Endothelial cell of umbilical vein (primary cell): ENCODE measurements around the gene UGT8. TPM values are rescaled to one million over a fixed set of nuclear protein-coding genes. Genes with fewer than 3 reads are reported as not detected.

ENCODE experiments used
- BruUV-seq: library from RNA; stranded (reverse); fragments of 400-500 nt; replicated peaks from 2 replicates; lab custom pipeline; 2021; lab: Mats Ljungman, UMichigan
- CTCF ChIA-PET: fragments of 300-600, 350-600 bp; sonication (Branson Sonifier 250); formaldehyde crosslinking; loops from one replicate; lab custom pipeline; 2021; ENCODE audit warnings: antibody characterized with exemption, inconsistent platforms; lab: Charles Lee
- POLR2A ChIA-PET: fragments of 300-600, 350-600 bp; sonication (Branson Sonifier 250); formaldehyde crosslinking; loops from one replicate; lab custom pipeline; 2021; ENCODE audit warnings: antibody characterized with exemption, inconsistent platforms; lab: Charles Lee
- DNase-seq: peaks from one replicate; pipeline ENCODE4 v3.0.0-alpha.2; 2011; ENCODE audit warnings: low read depth, low spot score
- FAIRE-seq: peaks from 2 replicates; lab custom pipeline; 2011; peaks lifted over from hg19 to GRCh38; lab: Jason Lieb, UNC
- H2AFZ ChIP-seq: 2 replicates; pipeline ENCODE4 v1.6.0; 2012; ENCODE audit warnings: low read depth, low read length, control low read depth, inconsistent platforms
- H3K27ac ChIP-seq: 2 replicates; pipeline ENCODE4 v1.5.1; 2011; ENCODE audit warnings: low read depth, mild to moderate bottlenecking, control low read depth, low read length, moderate library complexity; ENCODE audit not compliant: insufficient read depth
- H3K27me3 ChIP-seq, 2 experiments: 2 replicates each; pipeline versions ENCODE4 v1.6.0 to v1.6.1; 2011; ENCODE audit warnings: low read length in 2 of 2, mixed read lengths in 1 of 2; ENCODE audit not compliant: control insufficient read depth in 2 of 2, insufficient read depth in 2 of 2
- H3K36me3 ChIP-seq, 2 experiments: 2 replicates in 1 of 2; 3 replicates in 1 of 2; pipeline ENCODE4 v1.5.1; 2011; ENCODE audit warnings: low read length in 2 of 2, mild to moderate bottlenecking in 1 of 2, moderate library complexity in 1 of 2; ENCODE audit not compliant: control insufficient read depth in 2 of 2, insufficient read depth in 2 of 2; ENCODE audit errors: extremely low read depth in 1 of 2
- H3K4me1 ChIP-seq: 3 replicates; pipeline ENCODE4 v1.5.1; 2011; ENCODE audit warnings: mild to moderate bottlenecking, low read length; ENCODE audit not compliant: control insufficient read depth, insufficient read depth; ENCODE audit errors: extremely low read depth
- H3K4me2 ChIP-seq: 2 replicates; pipeline ENCODE4 v1.6.1; 2011; ENCODE audit warnings: low read length, control low read depth, mixed read lengths; ENCODE audit not compliant: insufficient read depth
- H3K4me3 ChIP-seq, 3 experiments: fragments of 200-600 bp in 1 of 3; sonication (generic), shearing (Covaris generic) in 1 of 3; replicated peaks in 1 of 3; 2 replicates each; pipeline ENCODE4 v1.5.1; 2011 to 2016; ENCODE audit warnings: control low read depth in 3 of 3, low read length in 3 of 3, mild to moderate bottlenecking in 2 of 3, inconsistent platforms in 1 of 3, low read depth in 1 of 3, moderate library complexity in 1 of 3; ENCODE audit not compliant: insufficient read depth in 1 of 3
- H3K79me2 ChIP-seq: 2 replicates; pipeline ENCODE4 v1.6.0; 2012; ENCODE audit warnings: low read length, inconsistent platforms; ENCODE audit not compliant: control insufficient read depth, insufficient read depth
- H3K9ac ChIP-seq: replicated peaks from 2 replicates; pipeline ENCODE3; 2011; ENCODE audit warnings: low read length, control low read depth; ENCODE audit not compliant: insufficient read depth; ENCODE audit errors: extremely low read depth
- H3K9me1 ChIP-seq: replicated peaks from 3 replicates; pipeline ENCODE4 v1.6.0; 2011; ENCODE audit warnings: mild to moderate bottlenecking, low read length; ENCODE audit not compliant: control insufficient read depth, insufficient read depth; ENCODE audit errors: extremely low read depth
- H3K9me3 ChIP-seq: replicated peaks from 2 replicates; pipeline ENCODE4 v1.5.1; 2012; ENCODE audit warnings: low read length, inconsistent platforms; ENCODE audit not compliant: control insufficient read depth, insufficient read depth
- H4K20me1 ChIP-seq: replicated peaks from 2 replicates; pipeline ENCODE3; 2011; ENCODE audit warnings: mild to moderate bottlenecking, low read length; ENCODE audit not compliant: control insufficient read depth, insufficient read depth; ENCODE audit errors: extremely low read depth
- CTCF ChIP-seq, 2 donors: IDR thresholded peaks; 1 replicate in 1 of 2; 2 replicates in 1 of 2; pipeline ENCODE4 v1.5.1; 2011; ENCODE audit warnings: low read length in 2 of 2, mild to moderate bottlenecking in 2 of 2, moderate library complexity in 2 of 2, control low read depth in 1 of 2, inconsistent platforms in 1 of 2, low read depth in 1 of 2; ENCODE audit not compliant: insufficient read depth in 1 of 2; ENCODE audit errors: extremely low read depth in 1 of 2
- EZH2 ChIP-seq: IDR thresholded peaks from 2 replicates; pipeline ENCODE4 v1.6.1; 2012; ENCODE audit warnings: borderline replicate concordance, low read depth, mild to moderate bottlenecking, moderate library complexity, low read length, inconsistent platforms; ENCODE audit not compliant: severe bottlenecking
- FOS ChIP-seq: IDR thresholded peaks from 2 replicates; pipeline ENCODE4 v1.6.1; 2011; ENCODE audit warnings: mild to moderate bottlenecking, low read length, moderate library complexity, borderline replicate concordance; ENCODE audit not compliant: insufficient read depth
- GATA2 ChIP-seq: IDR thresholded peaks from 2 replicates; pipeline ENCODE4 v1.7.0; 2011; ENCODE audit warnings: low read depth, mild to moderate bottlenecking, moderate library complexity, mixed read lengths, low read length; ENCODE audit not compliant: insufficient read length, insufficient read depth
- JUN ChIP-seq: IDR thresholded peaks from 2 replicates; pipeline ENCODE4 v1.6.1; 2011; ENCODE audit warnings: borderline replicate concordance, low read depth; ENCODE audit not compliant: insufficient read length, insufficient read depth
- MYC ChIP-seq: IDR thresholded peaks from one replicate; pipeline ENCODE4 v1.6.1; 2011; ENCODE audit warnings: mild to moderate bottlenecking, low read depth, low read length
- POLR2A ChIP-seq: IDR thresholded peaks from 2 replicates; pipeline ENCODE4 v1.6.1; 2012; ENCODE audit warnings: low read depth, mild to moderate bottlenecking, control low read depth, low read length
- POLR2AphosphoS5 ChIP-seq: IDR thresholded peaks from 2 replicates; pipeline ENCODE4 v1.6.1; 2012; ENCODE audit warnings: low read depth, mild to moderate bottlenecking, control low read depth, low read length, moderate library complexity; ENCODE audit not compliant: insufficient read depth
- dilution Hi-C: fragments of 300-500 bp; cut with MboI; formaldehyde crosslinking; loops from one replicate; pipeline ENCODE4 v1.15.0; 2019; ENCODE audit warnings: low sequenced_read_pairs; ENCODE audit not compliant: extremely low pct_ligation_motif_present
- intact Hi-C: fragments of 100-400 bp; cut with micrococcal nuclease; formaldehyde crosslinking; loops from one replicate; pipeline ENCODE4 v1.10.0; 2022
- polyA plus RNA-seq, 4 experiments: library from polyadenylated mRNA; depleted of rRNA in 3 of 4; stranded (reverse) in 3 of 4; unstranded in 1 of 4; fragments of >200 nt; gene quantifications; 2 replicates each; pipeline versions ENCODE4 v1.2.1 to v1.2.3, GENCODE V29; 2011 to 2012; ENCODE audit warnings: missing spikeins in 1 of 4
- total RNA-seq: library from RNA; stranded (reverse); gene quantifications from 2 replicates; pipeline ENCODE4 v1.2.3, GENCODE V29; 2021
- TF ChIP-seq, protein P1 (sequence below): IDR thresholded peaks from 2 replicates; pipeline ENCODE4 v1.6.1; 2011; ENCODE audit not compliant: insufficient read depth, insufficient read length

UGT8 gene
- total and polyA plus RNA-seq, 2 donors (not counting 3 experiments of a cell fraction or from before 2014, with no cell fraction given) = 0.11 TPM; not detected in 1

DNA sequence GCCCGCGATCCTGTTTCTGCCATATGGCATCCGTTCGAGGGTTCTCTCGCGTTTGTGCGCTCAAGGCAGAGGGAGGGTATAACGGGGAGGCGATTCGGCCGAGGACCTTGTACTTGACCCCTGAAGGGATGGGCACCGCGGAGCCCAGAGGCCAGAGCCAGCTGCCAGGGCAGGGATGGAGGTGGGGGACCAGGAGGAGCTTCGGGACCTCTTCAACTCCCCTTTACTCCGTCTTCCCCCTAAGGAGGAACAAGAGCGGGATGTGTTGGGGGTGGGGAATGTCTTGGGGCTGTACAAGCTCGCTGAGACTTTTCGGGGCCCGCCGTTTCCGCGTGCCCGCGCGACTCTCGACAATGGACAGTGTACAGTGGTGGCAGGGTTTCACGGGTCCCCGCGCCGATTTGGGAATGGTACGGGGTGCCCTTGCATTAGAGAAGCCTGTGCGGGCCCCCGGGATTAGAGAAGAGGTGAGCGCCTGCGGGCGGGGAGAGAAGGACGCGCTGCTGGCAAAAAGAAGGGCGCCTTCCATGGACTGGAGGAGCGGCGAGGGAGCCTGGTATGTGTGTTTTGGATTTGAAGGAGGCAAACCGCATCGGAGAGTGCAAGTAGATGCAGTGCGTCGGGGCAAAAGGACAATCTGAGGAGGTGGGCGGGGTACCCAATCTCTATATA is 760 bp downstream of the UGT8 start:
- no peak for FAIRE-seq
- Histone ChIP-seq H3K9me3 (no peaks in the 10 kb centered on the region), H2AFZ (peak overlapping the region; percentile 36), H4K20me1 (no peaks in the 10 kb centered on the region), H3K4me2 (peak overlapping the region; percentile 44), H3K36me3 (no peaks in the 10 kb centered on the region), H3K4me3 (peak overlapping the region in 1 of 3 experiments; percentile 5), H3K9me1 (no peaks in the 10 kb centered on the region), H3K79me2 (no peaks in the 10 kb centered on the region), H3K27me3 (peaks cover 21 to 45% of the 10 kb centered on the region in 2 experiments), H3K27ac (no peak overlapping the region), H3K9ac (no peak overlapping the region), H3K4me1 (peaks cover 7% of the 10 kb centered on the region)
- BruUV-seq = no TSS peak
- ChIA-PET CTCF (interaction anchor here (1.0 kb wide), 1 partner anchor 12 kb away, joined by 3 read pairs; no protein-coding TSS in a partner anchor), POLR2A (no interaction called here)
- dilution Hi-C loops (no loop called here), intact Hi-C loops (no loop called here)
- TF ChIP-seq EZH2 (peak; percentile 60), MYC (no peak), POLR2A (no peak), POLR2AphosphoS5 (no peak)
- DNase-seq = no peak

DNA sequence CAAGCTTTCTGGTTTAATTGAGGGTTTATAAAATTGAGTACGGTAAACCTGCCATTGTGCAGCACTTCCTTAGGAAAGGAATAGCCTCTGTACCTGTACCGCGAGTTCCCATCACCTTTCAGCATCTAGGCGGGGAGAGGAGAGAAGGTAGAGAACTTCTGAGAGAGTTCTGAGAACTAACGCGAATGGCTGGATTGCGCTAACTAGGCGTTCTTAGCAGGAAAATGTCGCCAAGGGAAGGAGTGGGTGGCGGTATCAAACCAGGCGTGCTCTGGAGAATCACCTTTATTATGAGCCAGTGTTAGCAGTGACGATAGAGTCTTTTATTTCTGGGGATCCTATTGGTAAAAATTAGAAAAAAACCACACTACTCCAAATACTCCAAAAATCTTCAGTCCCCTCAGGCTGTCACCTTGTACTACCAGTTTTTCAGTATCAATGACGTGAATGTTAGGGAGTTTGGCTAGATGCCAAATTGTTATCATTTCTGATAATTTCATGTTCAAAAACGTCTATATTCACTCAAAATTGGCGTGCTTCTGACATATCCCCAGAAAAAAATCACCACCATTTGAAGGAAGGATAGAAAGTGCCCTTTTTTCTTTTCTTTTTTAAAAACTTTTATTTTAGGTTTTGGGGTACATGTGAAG is 1.4 kb downstream of the UGT8 start:
- DNase-seq (no peak), FAIRE-seq (no peak)
- no TSS peak for BruUV-seq
- H3K4me1 ChIP-seq = peaks cover 7% of the 10 kb centered on the region
- H3K9me3 ChIP-seq = no peaks in the 10 kb centered on the region
- no peak overlapping the region for H3K9ac ChIP-seq
- no peaks in the 10 kb centered on the region for H4K20me1 ChIP-seq
- H3K4me2 ChIP-seq = no peak overlapping the region
- intact Hi-C loops = no loop called here
- peaks cover 21 to 45% of the 10 kb centered on the region in 2 experiments for H3K27me3 ChIP-seq
- TF ChIP-seq CTCF (IDR thresholded peaks at IDR 0.05; ENCODE audit: extremely low read depth in 1 of 2, insufficient read depth in 1 of 2, low read depth in 1 of 2, low read length in 2 of 2) (no peak), MYC (no peak), EZH2 (no peak), POLR2AphosphoS5 (no peak), GATA2 (no peak), FOS (no peak), JUN (no peak), POLR2A (no peak)
- TF ChIP-seq, protein P1, sequence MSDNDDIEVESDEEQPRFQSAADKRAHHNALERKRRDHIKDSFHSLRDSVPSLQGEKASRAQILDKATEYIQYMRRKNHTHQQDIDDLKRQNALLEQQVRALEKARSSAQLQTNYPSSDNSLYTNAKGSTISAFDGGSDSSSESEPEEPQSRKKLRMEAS = no peak
- CTCF ChIA-PET = no interaction called here
- POLR2A ChIA-PET = no interaction called here
- no peaks in the 10 kb centered on the region for H3K36me3 ChIP-seq
- H3K79me2 ChIP-seq = no peaks in the 10 kb centered on the region
- H2AFZ ChIP-seq = no peak overlapping the region
- H3K9me1 ChIP-seq = no peaks in the 10 kb centered on the region
- no peak overlapping the region for H3K27ac ChIP-seq
- dilution Hi-C loops = no loop called here
- H3K4me3 ChIP-seq = no peak overlapping the region
